Measurements from ENCODE around the gene ELANE.

The ELANE gene

DNA sequence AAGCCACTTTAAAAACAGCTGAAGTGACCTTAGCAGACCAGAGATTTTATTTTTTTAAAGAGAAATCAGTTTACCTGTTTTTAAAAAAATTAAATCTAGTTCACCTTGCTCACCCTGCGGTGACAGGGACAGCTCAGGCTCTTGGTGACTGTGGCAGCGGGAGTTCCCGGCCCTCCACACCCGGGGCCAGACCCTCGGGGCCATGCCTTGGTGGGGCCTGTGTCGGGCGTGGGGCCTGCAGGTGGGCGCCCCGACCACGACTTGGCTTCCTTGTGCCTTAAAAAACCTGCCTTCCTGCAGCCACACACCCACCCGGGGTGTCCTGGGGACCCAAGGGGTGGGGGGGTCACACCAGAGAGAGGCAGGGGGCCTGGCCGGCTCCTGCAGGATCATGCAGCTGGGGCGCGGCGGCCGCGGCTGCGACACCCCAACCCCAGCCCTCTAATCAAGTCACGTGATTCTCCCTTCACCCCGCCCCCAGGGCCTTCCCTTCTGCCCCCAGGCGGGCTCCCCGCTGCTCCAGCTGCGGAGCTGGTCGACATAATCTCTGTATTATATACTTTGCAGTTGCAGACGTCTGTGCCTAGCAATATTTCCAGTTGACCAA lies 41.1 kb upstream of the ELANE start:
- TF ChIP-seq GATA2 (IDR thresholded peaks at IDR 0.05; ENCODE audit: low read depth, low read length) (no peak), GATA3 (IDR thresholded peaks at IDR 0.05; ENCODE audit: low read depth, low read length) (no peak)

DNA sequence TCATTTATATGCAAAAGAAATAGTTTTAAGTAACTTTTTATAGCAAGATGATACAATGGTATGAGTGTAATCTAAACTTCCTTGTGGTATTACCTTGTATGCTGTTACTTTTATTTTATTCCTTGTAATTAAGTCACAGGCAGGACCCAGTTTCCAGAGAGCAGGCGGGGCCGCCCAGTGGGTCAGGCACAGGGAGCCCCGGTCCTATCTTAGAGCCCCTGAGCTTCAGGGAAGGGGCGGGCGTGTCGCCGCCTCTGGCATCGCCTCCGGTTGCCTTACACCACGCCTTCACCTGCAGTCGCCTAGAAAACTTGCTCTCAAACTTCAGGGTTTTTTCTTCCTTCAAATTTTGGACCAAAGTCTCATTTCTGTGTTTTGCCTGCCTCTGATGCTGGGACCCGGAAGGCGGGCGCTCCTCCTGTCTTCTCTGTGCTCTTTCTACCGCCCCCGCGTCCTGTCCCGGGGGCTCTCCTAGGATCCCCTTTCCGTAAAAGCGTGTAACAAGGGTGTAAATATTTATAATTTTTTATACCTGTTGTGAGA lies 40.5 kb upstream of the ELANE start:
- no peak for TF ChIP-seq GATA2 (IDR thresholded peaks at IDR 0.05; ENCODE audit: low read depth, low read length)

DNA sequence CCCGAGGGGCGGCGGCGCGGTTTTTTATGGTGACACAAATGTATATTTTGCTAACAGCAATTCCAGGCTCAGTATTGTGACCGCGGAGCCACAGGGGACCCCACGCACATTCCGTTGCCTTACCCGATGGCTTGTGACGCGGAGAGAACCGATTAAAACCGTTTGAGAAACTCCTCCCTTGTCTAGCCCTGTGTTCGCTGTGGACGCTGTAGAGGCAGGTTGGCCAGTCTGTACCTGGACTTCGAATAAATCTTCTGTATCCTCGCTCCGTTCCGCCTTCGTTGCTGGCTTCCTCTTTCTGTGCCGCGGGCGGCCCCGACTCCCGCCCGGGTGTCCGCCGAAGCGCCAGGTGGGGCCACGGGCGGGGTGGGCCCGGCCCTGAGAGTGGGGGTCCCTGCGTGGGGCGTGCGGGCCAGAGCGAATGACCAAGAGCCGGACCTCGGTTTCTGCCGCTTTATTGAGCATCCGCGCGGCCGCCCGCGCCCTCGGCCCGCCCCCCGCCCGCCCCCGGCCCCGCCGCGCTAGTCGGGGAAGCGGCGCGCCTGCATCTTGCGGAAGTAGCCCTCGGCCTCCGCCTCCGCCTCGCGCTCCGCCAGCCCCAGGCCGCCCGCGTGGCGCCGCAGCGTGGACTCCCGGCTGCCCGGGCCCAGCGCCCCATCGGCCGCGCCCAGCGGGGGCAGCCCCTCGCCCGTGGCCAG lies 39.9 kb upstream of the ELANE start:
- no peak for TF ChIP-seq GATA3 (IDR thresholded peaks at IDR 0.05; ENCODE audit: low read depth, low read length)
- no peak for TF ChIP-seq GATA2 (IDR thresholded peaks at IDR 0.05; ENCODE audit: low read depth, low read length)

DNA sequence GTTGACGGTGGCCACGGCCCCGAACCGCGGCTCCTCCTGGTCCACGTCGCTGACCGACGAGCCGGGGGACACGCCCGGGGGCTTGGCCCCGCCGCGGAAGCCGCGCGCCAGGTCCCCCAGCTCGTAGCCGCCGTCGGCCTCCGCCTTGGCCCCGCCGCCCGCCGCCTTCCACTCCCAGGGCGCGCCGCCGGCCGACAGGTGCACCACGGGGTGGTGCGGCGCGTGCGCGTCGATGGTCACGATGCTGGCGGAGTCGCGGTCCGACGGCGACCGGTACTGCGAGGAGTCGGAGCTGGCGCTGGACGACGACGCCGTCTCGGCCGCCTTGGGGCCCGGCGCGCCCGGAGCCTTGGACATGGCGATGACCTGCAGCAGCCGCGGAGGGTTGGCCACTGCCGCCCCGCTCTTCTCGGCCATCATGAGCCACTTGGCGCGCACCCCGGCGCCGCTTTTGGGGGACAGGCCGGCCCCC lies 39.3 kb upstream of the ELANE start:
- TF ChIP-seq GATA3 (IDR thresholded peaks at IDR 0.05; ENCODE audit: low read depth, low read length), result no peak
- TF ChIP-seq GATA2 (IDR thresholded peaks at IDR 0.05; ENCODE audit: low read depth, low read length), result no peak

DNA sequence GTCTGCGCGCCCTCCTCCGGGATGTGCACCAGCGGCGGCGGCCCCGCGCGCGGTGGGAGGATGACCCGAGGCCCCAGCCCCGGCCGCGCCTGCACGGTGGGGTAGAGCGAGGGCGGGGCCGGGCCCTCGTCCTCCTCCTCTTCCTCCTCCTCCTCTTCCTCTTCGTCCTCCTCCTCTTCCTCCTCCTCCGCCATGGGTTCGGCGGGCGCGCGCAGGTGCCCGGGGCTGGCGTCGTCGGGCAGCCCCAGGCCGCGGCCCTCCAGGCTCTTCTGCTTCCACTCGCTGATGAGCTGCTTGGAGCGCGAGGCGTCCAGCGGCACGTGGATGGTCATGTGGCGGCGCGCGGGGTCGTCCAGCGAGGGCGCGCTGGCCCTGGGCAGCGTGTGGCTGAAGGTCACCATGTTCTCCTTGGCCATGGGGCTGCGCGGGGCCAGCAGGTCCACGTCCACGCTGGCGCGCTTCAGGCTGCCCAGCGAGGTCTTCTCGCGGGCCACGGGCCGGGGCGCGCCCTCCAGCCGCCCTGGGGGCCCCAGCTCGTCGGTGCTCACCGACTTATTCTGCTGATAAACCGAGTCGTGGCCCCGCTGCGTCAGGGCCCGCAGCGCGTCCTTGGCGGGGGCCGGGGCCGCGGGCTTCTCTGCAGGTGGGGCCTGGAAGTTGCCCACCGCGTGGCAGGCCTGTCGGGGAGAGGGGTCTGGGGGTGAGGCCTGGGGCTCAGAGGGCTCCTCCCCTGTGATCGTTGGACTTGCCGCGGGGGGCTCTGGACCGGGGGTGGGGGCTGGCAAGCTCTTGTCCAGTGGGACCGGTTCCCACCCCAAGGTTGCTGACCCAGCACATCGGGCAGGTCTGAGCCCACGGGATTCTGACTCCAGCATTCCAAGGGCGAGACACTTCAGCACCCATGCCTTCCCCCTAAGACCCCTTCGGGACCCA lies 38.6 kb upstream of the ELANE start:
- TF ChIP-seq GATA3 (IDR thresholded peaks at IDR 0.05; ENCODE audit: low read depth, low read length) (no peak), GATA2 (IDR thresholded peaks at IDR 0.05; ENCODE audit: low read depth, low read length) (no peak)

DNA sequence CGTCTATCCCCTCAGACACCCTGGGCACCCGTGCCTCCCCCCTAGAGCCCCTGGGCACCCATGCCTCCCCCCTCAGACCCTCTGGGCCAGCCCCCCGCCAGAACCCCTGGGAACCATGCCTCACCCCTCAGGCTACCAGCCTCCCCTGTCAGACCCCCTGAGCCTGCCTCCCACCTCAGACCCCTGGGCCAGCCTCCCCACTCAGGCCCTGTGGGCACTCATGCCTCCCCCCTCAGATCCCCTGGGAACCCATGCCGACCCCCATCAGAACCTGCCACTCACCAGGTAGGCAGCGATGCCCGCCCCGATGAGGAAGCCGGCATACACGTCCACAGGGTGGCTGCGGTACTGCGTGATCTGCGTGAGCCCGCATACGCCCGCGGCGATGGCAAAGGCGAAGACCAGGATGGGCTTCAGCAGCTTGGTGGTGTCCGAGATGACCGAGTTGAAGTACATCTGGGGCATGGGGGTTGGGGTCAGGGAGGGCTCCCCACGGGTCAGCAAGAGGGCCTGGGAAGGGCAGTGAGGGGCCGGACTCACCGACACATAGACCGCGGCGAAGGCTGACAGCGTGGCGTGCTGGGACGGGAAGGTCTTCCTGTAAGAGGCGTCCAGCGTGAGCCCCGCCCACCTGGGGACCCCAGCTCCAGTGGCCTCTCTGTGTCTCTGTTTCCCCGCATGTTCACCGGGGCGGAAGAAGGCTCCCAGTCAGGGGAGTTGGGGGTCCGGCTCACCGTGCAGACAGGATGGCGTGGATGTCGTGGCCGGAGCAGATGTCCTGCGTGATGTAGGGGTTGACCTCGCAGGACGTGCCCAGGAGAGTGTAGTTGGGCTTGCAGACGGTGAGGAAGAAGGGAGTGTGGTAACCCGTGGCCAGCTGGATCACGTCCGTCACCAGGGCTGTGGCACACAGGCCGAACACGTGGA lies 37.7 kb upstream of the ELANE start:
- TF ChIP-seq GATA3 (IDR thresholded peaks at IDR 0.05; ENCODE audit: low read depth, low read length) (no peak), GATA2 (IDR thresholded peaks at IDR 0.05; ENCODE audit: low read depth, low read length) (no peak)

DNA sequence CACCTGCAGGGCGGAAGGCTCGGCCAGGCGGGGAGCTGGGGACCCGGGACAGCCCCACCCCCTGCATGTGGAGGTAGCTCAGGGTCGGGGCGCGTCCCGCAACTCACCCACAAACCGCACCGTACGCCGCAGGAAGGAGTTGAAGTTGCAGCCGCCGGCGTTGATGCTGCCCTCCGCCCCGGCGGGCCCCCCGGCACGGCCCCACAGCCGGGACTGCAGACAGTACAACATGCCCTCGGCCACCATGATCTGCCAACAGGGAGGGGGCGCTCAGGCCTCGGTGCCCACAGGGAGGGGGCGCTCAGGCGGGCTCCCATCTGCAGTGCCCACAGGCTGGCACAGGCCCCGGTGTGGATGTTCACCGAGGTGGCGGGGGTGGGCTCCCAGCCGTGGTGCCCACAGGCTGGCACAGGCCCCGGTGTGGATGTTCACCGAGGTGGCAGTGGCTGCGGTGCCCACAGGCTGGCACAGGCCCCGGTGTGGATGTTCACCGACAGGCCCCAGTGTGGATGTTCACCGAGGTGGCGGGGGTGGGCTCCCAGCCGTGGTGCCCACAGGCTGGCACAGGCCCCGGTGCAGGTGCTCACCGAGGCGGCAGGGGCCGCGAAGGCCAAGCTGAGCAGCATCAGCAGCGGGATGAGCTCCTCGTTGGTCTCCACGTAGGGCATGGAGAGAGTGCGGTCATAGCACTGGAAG lies 36.9 kb upstream of the ELANE start:
- no peak for TF ChIP-seq GATA3 (IDR thresholded peaks at IDR 0.05; ENCODE audit: low read depth, low read length)
- no peak for TF ChIP-seq GATA2 (IDR thresholded peaks at IDR 0.05; ENCODE audit: low read depth, low read length)

DNA sequence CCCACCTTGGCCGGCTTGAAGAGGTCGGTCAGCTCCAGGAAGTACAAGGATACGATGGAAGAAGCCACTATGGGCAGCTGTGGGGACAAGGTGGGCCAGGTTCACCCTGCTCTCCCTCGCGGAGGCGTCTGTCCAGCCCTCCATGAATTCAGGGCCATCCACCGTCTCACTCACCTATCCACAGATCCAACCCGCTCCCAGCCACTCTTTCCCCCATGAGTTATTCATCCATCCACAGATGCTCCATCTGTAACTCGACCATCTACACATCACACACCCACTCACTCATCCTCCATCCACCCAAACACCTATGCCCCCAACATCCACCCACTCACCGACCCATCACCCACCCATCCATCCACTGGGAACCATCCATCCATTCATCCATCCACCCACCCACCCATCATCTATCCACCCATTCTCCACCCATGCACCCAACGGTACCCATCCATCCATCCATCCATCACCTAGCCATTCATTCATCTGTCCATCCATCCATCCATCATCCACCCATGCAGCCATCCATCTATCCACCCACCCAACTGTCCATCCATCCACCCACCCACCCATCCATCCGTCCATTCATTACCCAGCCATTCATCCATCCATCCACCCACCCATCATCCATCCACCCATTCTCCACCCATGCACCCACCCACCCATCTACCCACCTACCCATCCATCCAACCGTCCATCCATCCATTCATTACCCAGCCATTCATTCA lies 36.2 kb upstream of the ELANE start:
- TF ChIP-seq GATA2 (IDR thresholded peaks at IDR 0.05; ENCODE audit: low read depth, low read length) (no peak), GATA3 (IDR thresholded peaks at IDR 0.05; ENCODE audit: low read depth, low read length) (no peak)

DNA sequence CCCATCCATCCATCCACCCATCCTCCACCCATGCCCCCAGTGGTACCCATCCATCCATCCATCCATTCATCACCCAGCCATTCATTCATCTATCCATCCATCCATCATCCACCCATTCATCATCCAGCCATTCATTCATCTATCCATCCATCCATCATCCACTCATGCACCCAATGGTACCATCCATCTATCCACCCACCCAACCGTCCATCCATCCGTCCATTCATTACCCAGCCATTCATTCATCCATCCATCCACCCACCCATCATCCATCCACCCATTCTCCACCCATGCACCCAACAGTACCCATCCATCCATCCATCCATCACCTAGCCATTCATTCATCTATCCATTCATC lies 35.6 kb upstream of the ELANE start:
- TF ChIP-seq GATA2 (IDR thresholded peaks at IDR 0.05; ENCODE audit: low read depth, low read length) (no peak), GATA3 (IDR thresholded peaks at IDR 0.05; ENCODE audit: low read depth, low read length) (no peak)

DNA sequence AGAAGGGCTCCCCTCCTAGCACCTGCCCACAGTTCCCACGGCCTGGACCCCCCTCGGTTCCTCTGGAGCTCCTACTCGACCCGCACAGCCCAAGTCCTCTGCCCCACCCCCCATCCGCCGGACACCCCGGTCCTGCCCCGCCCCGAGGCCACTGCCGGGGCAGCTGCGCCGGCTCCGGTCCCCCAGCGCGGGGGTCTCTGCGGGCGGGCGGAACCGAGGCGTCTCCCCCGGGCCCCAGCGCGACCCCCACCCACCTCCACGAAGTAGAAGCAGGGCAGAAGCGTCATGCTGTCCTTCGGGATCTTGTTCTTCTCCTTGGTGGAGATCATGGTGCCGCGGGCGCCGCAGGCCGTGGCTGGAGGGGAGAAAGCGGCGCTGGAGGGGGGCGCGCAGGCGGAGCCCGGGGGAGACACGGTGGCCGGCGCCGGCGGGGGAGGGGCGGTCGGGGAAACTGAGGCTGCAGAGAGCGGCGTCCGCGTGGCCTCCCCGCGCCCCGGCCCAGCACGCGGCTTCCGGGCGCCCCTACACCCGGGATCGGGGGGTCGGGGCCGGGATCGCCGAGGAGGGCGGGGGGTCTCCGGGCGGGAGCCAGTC lies 30.8 kb upstream of the ELANE start:
- TF ChIP-seq GATA2 (IDR thresholded peaks at IDR 0.05; ENCODE audit: low read depth, low read length), result no peak
- no peak for TF ChIP-seq GATA3 (IDR thresholded peaks at IDR 0.05; ENCODE audit: low read depth, low read length)

DNA sequence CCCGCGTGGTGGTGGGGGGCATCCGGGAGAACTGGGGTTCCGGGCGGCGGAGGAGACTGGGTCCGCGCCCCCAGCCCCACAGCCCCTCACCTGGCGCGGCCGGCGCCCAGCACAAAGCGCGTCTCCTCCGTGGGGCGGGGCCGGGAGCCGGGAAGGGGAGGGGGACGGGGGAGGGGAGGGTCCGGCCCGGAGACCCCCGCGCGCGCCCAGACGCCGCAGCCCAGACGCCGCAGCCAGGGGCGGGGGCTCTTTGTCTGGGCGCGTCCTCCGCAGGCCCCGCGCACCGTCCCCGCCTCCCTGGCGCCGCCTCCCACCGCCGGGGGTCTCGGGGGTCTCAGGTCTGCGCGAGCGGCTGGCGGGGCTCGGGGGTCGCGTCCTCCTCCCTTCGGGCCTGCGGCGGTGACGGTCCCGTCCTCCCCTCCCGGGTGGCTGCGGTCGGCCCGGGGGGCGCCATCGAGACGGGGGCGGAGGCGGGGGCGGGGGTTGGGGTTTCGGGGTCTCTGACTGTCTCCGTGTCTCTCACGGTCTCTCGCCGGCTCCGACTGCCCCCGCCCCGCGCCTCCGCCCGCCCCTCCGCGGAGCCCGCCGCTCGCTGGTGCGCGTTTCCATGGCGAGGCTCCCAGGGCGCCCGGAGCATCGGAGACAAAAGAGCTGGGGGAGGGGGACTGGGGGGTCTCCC lies 30.1 kb upstream of the ELANE start, which contains the start of gene PLPPR3:
Gene PLPPR3, minus strand, starts transcription at position 131 of the 679 bp plus-strand sequence. CDS start 396 bp downstream, outside the sequence.
- TF ChIP-seq GATA3 (IDR thresholded peaks at IDR 0.05; ENCODE audit: low read depth, low read length), result no peak
- TF ChIP-seq GATA2 (IDR thresholded peaks at IDR 0.05; ENCODE audit: low read depth, low read length), result no peak
